ENCODE data around the gene EPHA4.

DNA sequence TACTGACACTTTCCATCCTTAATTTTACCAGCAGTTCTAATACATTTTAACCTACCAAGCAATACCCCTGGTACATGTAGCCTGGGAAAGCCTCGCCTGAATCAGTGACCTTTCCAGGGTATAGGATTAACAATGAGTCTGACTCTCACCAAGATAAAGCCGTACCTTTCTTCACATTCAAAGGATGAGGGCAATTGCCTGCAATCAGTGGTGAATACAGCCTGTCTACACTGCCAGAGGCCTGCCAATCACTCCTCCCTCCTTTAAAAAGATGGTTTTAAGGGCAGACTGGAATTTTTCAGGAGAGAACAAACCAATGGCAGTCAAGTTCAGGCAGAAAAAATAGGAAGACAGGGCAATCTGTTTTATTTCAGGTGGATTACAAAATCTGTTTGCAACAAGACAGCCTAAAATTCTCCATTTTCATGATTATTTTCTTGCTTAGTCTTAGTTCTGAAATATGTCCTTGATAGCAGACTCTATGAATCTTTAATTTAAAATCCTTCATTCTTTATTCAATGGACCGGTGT lies 4.8 kb downstream of the EPHA4 start:
- TF ChIP-seq, protein P1, sequence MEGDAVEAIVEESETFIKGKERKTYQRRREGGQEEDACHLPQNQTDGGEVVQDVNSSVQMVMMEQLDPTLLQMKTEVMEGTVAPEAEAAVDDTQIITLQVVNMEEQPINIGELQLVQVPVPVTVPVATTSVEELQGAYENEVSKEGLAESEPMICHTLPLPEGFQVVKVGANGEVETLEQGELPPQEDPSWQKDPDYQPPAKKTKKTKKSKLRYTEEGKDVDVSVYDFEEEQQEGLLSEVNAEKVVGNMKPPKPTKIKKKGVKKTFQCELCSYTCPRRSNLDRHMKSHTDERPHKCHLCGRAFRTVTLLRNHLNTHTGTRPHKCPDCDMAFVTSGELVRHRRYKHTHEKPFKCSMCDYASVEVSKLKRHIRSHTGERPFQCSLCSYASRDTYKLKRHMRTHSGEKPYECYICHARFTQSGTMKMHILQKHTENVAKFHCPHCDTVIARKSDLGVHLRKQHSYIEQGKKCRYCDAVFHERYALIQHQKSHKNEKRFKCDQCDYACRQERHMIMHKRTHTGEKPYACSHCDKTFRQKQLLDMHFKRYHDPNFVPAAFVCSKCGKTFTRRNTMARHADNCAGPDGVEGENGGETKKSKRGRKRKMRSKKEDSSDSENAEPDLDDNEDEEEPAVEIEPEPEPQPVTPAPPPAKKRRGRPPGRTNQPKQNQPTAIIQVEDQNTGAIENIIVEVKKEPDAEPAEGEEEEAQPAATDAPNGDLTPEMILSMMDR (IDR thresholded peaks at IDR 0.05; ENCODE audit: borderline replicate concordance, extremely low read depth, low read length, poor library complexity, severe bottlenecking), result no peak
- TF ChIP-seq EZH2 (IDR thresholded peaks at IDR 0.05; ENCODE audit: borderline replicate concordance, low read depth, low read length, severe bottlenecking), result no peak
